Measurements from ENCODE around the gene MADCAM1.
A peak's percentile ranks its signal among the peaks of the same experiment; 100 is the strongest.

MADCAM1 gene

GRCh38 chr19:508204-509150, 12.2 kb downstream of the MADCAM1 start:
- DNase-seq: no peak

- DNase-seq: peak; percentile 93
Observed at GRCh38 chr19:510606-511100, 14.4 kb downstream of the MADCAM1 start.

- DNase-seq: peak; percentile 98
Observed at GRCh38 chr19:511101-511851, 15.0 kb downstream of the MADCAM1 start.

- peak; percentile 95 for DNase-seq
Observed at GRCh38 chr19:512547-513365, 16.5 kb downstream of the MADCAM1 start.

- no peak for DNase-seq
Observed at GRCh38 chr19:513368-514165, 17.3 kb downstream of the MADCAM1 start.

GRCh38 chr19:514166-514663, 17.9 kb downstream of the MADCAM1 start:
- no peak for DNase-seq

GRCh38 chr19:517721-518597, 21.7 kb downstream of the MADCAM1 start:
- DNase-seq: peak; percentile 70

GRCh38 chr19:518598-519231, 22.4 kb downstream of the MADCAM1 start:
- DNase-seq: no peak

GRCh38 chr19:519449-519865, 23.2 kb downstream of the MADCAM1 start:
- DNase-seq: no peak

GRCh38 chr19:522726-523125, 26.4 kb downstream of the MADCAM1 start:
- no peak for DNase-seq

- DNase-seq: peak; percentile 37
Observed at GRCh38 chr19:524062-524674, 27.9 kb downstream of the MADCAM1 start.

GRCh38 chr19:525029-525428, 28.7 kb downstream of the MADCAM1 start:
- no peak for DNase-seq

GRCh38 chr19:525857-526419, 29.7 kb downstream of the MADCAM1 start:
- no peak for DNase-seq

- no peak for DNase-seq
Observed at GRCh38 chr19:530134-531008, 34.1 kb downstream of the MADCAM1 start.

GRCh38 chr19:531009-531752, 34.9 kb downstream of the MADCAM1 start:
- DNase-seq: peak; percentile 83

GRCh38 chr19:531753-532560, 35.7 kb downstream of the MADCAM1 start, which contains the start of gene CDC34:
Gene CDC34 (plus strand): TSS chr19:531760. CDS start chr19:531932, 172 bp downstream.
- no peak for DNase-seq

Data from NCI-H1436 (cell line).